Fibroblast of lung (primary cell): ENCODE measurements around the gene ZNF638.

Source experiments
- EZH2 ChIP-seq: IDR thresholded peaks from 2 replicates; pipeline ENCODE4 v1.5.1; 2012; ENCODE audit warnings: low read length, control low read depth, mild to moderate bottlenecking; ENCODE audit errors: missing control alignments
- TF ChIP-seq, protein P1 (sequence below), 2 donors: IDR thresholded peaks in 1 of 2; conservative IDR thresholded peaks in 1 of 2; 1 replicate in 1 of 2; 2 replicates in 1 of 2; pipeline ENCODE4 v1.5.1; 2011 to 2012; ENCODE audit warnings: low read length in 2 of 2, control low read depth in 1 of 2, inconsistent platforms in 1 of 2, low read depth in 1 of 2, mild to moderate bottlenecking in 1 of 2

DNA sequence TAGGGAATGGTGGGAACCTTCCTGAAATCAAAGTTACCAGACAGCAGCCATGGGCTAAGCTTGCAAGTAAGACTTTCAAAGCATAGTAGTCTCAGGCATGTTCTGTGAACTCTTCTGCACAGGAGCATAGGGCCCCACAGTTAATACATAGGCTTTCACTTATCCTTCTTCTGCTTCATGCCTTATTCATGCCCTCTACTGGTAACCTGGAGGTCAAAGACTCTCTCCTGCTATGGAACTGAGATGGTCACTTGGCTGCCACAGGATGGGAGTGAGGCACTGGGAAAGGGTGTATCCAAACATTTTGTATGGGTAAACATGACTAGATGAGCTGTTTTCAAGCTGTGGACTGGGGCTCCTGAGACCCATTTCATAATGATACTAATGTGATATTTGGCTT lies 49.1 kb upstream of the ZNF638 start:
- TF ChIP-seq, protein P1, sequence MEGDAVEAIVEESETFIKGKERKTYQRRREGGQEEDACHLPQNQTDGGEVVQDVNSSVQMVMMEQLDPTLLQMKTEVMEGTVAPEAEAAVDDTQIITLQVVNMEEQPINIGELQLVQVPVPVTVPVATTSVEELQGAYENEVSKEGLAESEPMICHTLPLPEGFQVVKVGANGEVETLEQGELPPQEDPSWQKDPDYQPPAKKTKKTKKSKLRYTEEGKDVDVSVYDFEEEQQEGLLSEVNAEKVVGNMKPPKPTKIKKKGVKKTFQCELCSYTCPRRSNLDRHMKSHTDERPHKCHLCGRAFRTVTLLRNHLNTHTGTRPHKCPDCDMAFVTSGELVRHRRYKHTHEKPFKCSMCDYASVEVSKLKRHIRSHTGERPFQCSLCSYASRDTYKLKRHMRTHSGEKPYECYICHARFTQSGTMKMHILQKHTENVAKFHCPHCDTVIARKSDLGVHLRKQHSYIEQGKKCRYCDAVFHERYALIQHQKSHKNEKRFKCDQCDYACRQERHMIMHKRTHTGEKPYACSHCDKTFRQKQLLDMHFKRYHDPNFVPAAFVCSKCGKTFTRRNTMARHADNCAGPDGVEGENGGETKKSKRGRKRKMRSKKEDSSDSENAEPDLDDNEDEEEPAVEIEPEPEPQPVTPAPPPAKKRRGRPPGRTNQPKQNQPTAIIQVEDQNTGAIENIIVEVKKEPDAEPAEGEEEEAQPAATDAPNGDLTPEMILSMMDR (conservative IDR thresholded peaks at IDR 0.05 in 1 of 2, IDR thresholded peaks at IDR 0.05 in 1 of 2; ENCODE audit: low read depth in 1 of 2, low read length in 2 of 2): no peak
- no peak for TF ChIP-seq EZH2
